Chondrocyte (in vitro differentiated cells): ENCODE results near the gene HGS. TPM values are rescaled to one million over a fixed set of nuclear protein-coding genes. Genes with fewer than 3 reads are reported as not detected.

Experiments used
- DNase-seq: peaks from one replicate; pipeline ENCODE4 v3.0.0; 2021; ENCODE audit warnings: mixed read lengths, low spot score
- H3K27ac Mint-ChIP-seq: one replicate; pipeline ENCODE4 v1.8.0; 2021; ENCODE audit warnings: mild to moderate bottlenecking, moderate library complexity, mixed read lengths; ENCODE audit not compliant: unreplicated experiment
- H3K27me3 Mint-ChIP-seq: 2 replicates; pipeline ENCODE4 v1.8.0; 2021; ENCODE audit warnings: low read depth, mixed read lengths
- H3K36me3 Mint-ChIP-seq: 2 replicates; pipeline ENCODE4 v1.8.0; 2021; ENCODE audit warnings: low read depth, mixed read lengths
- H3K4me1 Mint-ChIP-seq: 2 replicates; pipeline ENCODE4 v1.8.0; 2021; ENCODE audit warnings: low read depth, mild to moderate bottlenecking, mixed read lengths
- H3K4me3 Mint-ChIP-seq: one replicate; pipeline ENCODE4 v1.8.0; 2021; ENCODE audit warnings: mild to moderate bottlenecking, moderate library complexity, mixed read lengths; ENCODE audit not compliant: unreplicated experiment
- H3K9me3 Mint-ChIP-seq: 2 replicates; pipeline ENCODE4 v1.8.0; 2021; ENCODE audit warnings: low read depth, mixed read lengths
- total RNA-seq: library from RNA; stranded (reverse); gene quantifications from 3 replicates; pipeline ENCODE4 v1.2.1, GENCODE V29; 2021
- TF ChIP-seq, protein P1 (sequence below): fragments of 200-600 bp; sonication (generic); IDR thresholded peaks from 2 replicates; pipeline ENCODE4 v1.5.0; 2021; ENCODE audit warnings: antibody characterized with exemption, mild to moderate bottlenecking, moderate library complexity

HGS gene
- total RNA-seq, 1 donor from 2014 or later, result 87.4 TPM

- H3K9me3 Mint-ChIP-seq, result no peaks in the 10 kb centered on the region
- H3K36me3 Mint-ChIP-seq, result peaks cover 10% of the 10 kb centered on the region
- H3K4me3 Mint-ChIP-seq, result peak overlapping the region; percentile 84
- peaks cover 33% of the 10 kb centered on the region for H3K4me1 Mint-ChIP-seq
- TF ChIP-seq, protein P1, sequence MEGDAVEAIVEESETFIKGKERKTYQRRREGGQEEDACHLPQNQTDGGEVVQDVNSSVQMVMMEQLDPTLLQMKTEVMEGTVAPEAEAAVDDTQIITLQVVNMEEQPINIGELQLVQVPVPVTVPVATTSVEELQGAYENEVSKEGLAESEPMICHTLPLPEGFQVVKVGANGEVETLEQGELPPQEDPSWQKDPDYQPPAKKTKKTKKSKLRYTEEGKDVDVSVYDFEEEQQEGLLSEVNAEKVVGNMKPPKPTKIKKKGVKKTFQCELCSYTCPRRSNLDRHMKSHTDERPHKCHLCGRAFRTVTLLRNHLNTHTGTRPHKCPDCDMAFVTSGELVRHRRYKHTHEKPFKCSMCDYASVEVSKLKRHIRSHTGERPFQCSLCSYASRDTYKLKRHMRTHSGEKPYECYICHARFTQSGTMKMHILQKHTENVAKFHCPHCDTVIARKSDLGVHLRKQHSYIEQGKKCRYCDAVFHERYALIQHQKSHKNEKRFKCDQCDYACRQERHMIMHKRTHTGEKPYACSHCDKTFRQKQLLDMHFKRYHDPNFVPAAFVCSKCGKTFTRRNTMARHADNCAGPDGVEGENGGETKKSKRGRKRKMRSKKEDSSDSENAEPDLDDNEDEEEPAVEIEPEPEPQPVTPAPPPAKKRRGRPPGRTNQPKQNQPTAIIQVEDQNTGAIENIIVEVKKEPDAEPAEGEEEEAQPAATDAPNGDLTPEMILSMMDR, result no peak
- DNase-seq, result no peak
- H3K27me3 Mint-ChIP-seq, result no peaks in the 10 kb centered on the region
- peak overlapping the region; percentile 80 for H3K27ac Mint-ChIP-seq
These were observed 1.1 kb upstream of the HGS start for GRCh38 chr17:81682565-81683207.

GRCh38 chr17:81683208-81683583 lies 615 bp upstream of the HGS start:
- Mint-ChIP-seq H3K4me1 (peaks cover 33% of the 10 kb centered on the region), H3K27me3 (no peaks in the 10 kb centered on the region), H3K4me3 (peak overlapping the region; percentile 84), H3K36me3 (peaks cover 10% of the 10 kb centered on the region), H3K9me3 (no peaks in the 10 kb centered on the region), H3K27ac (peak overlapping the region; percentile 80)
- DNase-seq, result no peak
- TF ChIP-seq, protein P1, result no peak

- H3K27ac Mint-ChIP-seq, result peak overlapping the region; percentile 96
- H3K36me3 Mint-ChIP-seq, result peaks cover 13% of the 10 kb centered on the region
- no peak for DNase-seq
- peaks cover 33% of the 10 kb centered on the region for H3K4me1 Mint-ChIP-seq
- no peaks in the 10 kb centered on the region for H3K9me3 Mint-ChIP-seq
- no peaks in the 10 kb centered on the region for H3K27me3 Mint-ChIP-seq
- TF ChIP-seq, protein P1, result no peak
- peak overlapping the region; percentile 89 for H3K4me3 Mint-ChIP-seq
These were observed 666 bp downstream of the HGS start for GRCh38 chr17:81684442-81684911.

DNA sequence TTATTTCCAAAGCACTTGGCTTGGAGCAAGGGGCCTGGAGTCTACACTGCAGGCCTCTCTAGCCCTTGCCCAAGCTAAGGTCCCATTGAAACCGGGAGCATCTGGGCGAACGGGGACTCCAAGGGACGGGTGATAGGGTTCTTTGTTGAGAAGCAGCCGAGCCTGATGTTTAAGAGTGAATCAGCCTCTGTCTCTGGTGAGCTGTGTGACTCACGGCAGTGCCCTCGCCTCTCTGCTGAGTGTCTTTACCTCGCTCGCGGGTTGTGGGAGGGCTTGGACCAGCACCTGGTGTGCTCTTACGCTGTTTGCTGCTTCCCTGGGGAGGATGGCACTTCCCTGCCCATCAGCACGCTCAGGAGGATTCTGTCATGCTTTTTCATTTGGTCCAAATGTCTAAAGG lies 1.3 kb downstream of the HGS start:
- DNase-seq, result no peak
- H3K9me3 Mint-ChIP-seq, result no peaks in the 10 kb centered on the region
- H3K36me3 Mint-ChIP-seq, result peaks cover 15% of the 10 kb centered on the region
- H3K27me3 Mint-ChIP-seq, result no peaks in the 10 kb centered on the region
- peak overlapping the region; percentile 89 for H3K4me3 Mint-ChIP-seq
- peaks cover 33% of the 10 kb centered on the region for H3K4me1 Mint-ChIP-seq
- peak overlapping the region; percentile 96 for H3K27ac Mint-ChIP-seq
- TF ChIP-seq, protein P1, result no peak

- no peak overlapping the region for H3K4me3 Mint-ChIP-seq
These were observed 2.8 kb downstream of the HGS start for GRCh38 chr17:81686614-81687013.

More at GRCh38 chr17:81686614-81687013, 2.8 kb downstream of the HGS start:
- H3K4me1 Mint-ChIP-seq, result peaks cover 30% of the 10 kb centered on the region
- TF ChIP-seq, protein P1, result no peak
- no peaks in the 10 kb centered on the region for H3K9me3 Mint-ChIP-seq
- no peak for DNase-seq
- H3K27ac Mint-ChIP-seq, result no peak overlapping the region
- H3K27me3 Mint-ChIP-seq, result no peaks in the 10 kb centered on the region
- H3K36me3 Mint-ChIP-seq, result peaks cover 18% of the 10 kb centered on the region
